GM21717 (cell line): ENCODE data around the gene PAX4.
A peak's percentile ranks its signal among the peaks of the same experiment; 100 is the strongest.
"Not testable (repeated sequence)": the region's sequence is repeated elsewhere in the genome, so short reads cannot be mapped to it uniquely, and the experiment has no call there.

Experiments
- ATAC-seq: cut with Tn5 transposase; IDR thresholded peaks from one replicate; pipeline ENCODE4 v1.9.1; 2021; ENCODE audit warnings: mild to moderate bottlenecking, moderate library complexity; ENCODE audit not compliant: unreplicated experiment

Gene PAX4

GRCh38 chr7:127587663-127588018, 30.3 kb downstream of the PAX4 start:
- ATAC-seq: no peak

- no peak for ATAC-seq
Measured at GRCh38 chr7:127586346-127586745, 31.6 kb downstream of the PAX4 start.

GRCh38 chr7:127585044-127585953, 32.6 kb downstream of the PAX4 start, which contains the start of gene GCC1:
GCC1 (minus strand) TSS chr7:127585596; CDS start chr7:127585182, 414 bp downstream.
- ATAC-seq: peak; percentile 80

DNA sequence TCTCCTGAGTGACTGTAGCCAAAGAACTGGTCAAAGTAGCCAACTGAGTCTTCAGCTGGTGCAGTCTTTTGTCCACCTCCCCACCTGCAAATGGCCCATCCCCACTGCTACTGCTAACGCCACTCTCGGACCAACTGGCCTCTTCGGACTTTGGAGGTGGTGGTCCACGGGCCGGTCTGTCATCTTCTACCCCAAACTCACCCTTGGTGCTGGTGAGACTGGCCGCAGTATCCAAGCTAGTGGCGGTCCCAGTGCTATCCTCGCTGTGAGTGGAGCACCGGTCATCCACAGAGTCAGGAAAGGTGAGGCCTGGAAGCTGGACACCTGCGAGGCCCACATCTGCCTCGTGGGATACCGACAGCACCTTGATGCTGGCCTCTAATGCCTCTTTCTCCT, 33.3 kb downstream of the PAX4 start:
- no peak for ATAC-seq

DNA sequence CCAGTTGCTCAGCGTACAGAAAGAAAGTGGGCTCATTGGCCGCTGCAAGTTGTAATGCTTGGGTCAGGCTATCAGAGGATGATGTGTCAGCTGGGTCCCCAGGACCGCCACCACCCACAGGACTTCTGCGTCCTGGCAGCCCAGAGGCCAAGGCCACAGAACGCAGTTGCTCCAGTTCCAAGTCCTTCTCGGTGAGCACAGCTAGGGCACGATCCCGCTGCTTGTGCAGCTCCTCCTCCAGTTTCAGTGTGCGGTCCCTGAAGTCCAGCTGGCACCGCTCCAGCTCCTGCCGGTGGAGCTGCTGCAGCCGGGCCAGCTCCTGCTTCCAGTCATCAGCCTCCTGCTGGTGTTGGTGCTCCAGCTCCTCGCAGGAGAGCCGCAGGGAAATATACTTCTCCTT, 35.6 kb downstream of the PAX4 start:
- no peak for ATAC-seq

GRCh38 chr7:127581716-127582115, 36.2 kb downstream of the PAX4 start:
- ATAC-seq: no peak

DNA sequence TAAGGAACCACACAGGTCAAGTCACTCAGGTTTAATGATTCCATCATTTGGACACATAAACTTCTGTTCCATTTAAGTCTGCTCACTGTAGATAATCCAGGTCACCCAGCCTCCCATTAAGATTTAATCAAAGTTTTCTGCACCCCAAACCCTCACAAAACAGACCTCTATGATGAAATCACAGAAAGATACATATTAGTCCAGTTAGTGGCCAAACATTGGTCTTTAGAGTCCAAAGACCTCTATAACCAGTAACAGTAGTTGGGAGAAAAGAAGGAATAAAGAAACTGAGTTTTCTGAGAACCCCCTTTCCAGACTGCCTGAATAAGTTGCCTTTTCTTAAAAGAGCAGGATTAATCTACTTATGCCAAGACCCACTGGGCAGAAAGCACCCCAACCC, 37.3 kb downstream of the PAX4 start:
- no peak for ATAC-seq

- ATAC-seq: no peak
Measured at GRCh38 chr7:127578711-127579275, 39.1 kb downstream of the PAX4 start.

- no peak for ATAC-seq
Measured at GRCh38 chr7:127578036-127578684, 39.8 kb downstream of the PAX4 start.

DNA sequence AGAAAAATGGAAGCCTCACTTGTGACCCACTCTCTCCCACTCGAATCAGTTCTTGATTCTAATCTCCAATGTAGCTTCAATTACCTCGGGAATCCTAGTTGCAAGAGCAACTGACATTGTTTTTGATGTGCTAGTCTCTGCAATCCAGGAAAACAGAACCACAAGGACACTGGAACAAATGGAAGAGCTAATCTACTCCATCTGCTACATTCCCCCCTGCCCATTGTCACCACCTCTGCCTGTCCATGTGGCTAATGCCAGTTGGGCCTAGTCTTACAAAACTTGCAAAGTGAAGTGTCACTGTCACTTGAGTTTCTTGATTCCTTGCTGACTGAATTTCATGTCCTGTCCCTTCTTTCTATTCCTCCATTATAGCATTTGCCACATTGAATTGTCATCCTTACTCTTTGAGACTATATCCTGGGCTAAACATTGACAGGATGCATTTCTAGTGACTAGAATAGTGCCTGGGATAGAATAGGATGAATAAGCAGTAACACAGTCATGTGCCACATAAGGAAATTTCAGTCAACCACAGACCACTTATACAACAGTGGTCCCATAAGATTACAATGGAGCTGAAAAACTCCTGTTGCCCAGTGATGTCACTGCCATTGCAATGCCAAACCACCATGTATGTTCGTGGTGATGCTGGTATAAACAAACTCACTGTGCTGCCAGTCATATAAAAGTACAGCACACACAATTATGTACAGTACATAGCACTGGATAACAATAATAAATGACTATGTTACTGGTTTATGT, 46.0 kb downstream of the PAX4 start:
- ATAC-seq: no peak

DNA sequence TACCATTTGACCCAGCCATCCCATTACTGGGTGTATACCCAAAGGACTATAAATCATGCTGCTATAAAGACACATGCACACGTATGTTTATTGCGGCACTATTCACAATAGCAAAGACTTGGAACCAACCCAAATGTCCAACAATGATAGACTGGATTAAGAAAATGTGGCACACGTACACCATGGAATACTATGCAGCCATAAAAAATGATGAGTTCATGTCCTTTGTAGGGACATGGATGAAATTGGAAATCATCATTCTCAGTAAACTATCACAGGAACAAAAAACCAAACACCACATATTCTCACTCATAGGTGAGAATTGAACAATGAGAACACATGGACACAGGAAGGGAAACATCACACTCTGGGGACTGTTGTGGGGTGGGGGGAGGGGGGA, 49.9 kb downstream of the PAX4 start:
- ATAC-seq: not testable (repeated sequence)

- ATAC-seq: no peak
Measured at GRCh38 chr7:127566242-127566641, 51.7 kb downstream of the PAX4 start.
